Measurements from ENCODE around the gene FMN1.

FMN1 gene

DNA sequence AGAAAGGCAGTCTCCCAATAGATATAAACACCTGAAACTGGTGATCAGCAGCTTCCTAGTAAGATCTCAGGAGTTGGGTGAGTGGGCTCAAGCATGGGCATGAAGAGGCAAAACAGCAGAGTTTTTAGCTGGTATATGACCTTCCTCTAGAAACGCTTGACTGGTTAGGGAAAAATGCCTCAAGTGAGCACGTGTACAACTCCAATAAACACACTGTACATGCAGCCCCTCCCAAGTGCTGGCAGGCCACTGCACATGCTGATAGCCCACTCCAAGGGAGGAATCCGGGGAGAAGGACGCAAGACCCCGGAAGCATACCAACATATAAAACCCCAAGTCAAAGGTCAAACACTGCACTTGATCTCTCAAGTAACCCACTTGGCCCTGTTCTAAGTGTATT lies 143.0 kb downstream of the FMN1 start:
- TF ChIP-seq, protein P1, sequence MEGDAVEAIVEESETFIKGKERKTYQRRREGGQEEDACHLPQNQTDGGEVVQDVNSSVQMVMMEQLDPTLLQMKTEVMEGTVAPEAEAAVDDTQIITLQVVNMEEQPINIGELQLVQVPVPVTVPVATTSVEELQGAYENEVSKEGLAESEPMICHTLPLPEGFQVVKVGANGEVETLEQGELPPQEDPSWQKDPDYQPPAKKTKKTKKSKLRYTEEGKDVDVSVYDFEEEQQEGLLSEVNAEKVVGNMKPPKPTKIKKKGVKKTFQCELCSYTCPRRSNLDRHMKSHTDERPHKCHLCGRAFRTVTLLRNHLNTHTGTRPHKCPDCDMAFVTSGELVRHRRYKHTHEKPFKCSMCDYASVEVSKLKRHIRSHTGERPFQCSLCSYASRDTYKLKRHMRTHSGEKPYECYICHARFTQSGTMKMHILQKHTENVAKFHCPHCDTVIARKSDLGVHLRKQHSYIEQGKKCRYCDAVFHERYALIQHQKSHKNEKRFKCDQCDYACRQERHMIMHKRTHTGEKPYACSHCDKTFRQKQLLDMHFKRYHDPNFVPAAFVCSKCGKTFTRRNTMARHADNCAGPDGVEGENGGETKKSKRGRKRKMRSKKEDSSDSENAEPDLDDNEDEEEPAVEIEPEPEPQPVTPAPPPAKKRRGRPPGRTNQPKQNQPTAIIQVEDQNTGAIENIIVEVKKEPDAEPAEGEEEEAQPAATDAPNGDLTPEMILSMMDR (IDR thresholded peaks at IDR 0.05) = no peak

DNA sequence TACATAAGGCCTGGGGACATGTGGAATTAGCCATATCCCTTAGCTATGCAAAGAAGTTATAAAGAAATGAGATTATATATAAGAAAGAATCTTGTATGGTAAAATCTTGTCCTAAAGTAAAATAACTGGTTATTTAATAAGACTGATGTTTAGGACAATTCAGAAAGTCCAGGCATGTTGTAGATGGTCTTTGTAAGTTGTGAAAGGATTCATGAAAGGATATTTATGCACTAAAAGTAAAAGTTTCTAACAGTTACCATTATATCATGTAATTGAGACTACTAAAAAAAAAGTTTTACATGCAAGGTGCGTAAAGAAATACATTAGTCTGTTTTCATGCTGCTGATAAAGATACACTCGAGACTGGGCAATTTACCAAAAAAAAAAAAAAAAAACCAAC lies 146.3 kb downstream of the FMN1 start:
- TF ChIP-seq, protein P1 (IDR thresholded peaks at IDR 0.05) = no peak

DNA sequence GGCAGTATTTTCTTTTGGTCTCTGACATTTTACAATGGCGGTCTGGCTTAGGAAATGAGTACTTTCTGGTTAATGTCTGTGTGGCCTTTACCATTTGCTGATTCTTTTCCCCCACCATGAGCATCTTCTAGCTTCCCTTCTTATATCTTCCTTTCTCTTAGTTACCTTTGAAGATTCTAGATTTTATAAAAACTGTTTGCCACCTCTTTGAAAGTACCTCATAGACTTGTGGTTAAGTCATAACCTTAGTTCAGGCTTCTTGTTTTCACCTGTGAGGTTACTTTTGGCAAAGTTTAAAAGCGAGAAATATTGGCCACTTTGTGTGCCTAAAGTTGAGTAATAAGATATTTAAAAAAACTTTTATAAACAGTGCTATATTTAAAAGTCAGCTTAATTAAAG lies 147.4 kb downstream of the FMN1 start:
- TF ChIP-seq, protein P1 (IDR thresholded peaks at IDR 0.05) = no peak

DNA sequence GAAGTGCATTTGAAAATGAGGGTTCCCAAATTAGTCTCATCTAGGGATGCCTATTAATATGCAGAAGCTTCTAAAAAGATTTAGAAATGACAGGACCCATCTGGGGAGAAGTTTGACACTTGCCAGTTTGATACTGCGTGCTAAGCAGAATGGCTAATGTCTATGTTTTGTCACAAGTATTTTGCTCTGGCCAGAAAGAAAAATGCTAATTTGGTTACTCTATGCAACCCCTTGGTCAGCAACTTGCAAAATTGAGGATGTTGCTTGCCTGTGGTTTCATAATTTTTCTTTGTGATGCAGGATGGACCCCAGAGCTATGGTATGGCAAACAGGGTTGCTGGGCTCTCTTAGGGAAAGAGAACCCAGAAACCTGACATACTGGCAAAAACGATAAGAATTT lies 148.2 kb downstream of the FMN1 start:
- TF ChIP-seq, protein P1 (IDR thresholded peaks at IDR 0.05) = no peak

DNA sequence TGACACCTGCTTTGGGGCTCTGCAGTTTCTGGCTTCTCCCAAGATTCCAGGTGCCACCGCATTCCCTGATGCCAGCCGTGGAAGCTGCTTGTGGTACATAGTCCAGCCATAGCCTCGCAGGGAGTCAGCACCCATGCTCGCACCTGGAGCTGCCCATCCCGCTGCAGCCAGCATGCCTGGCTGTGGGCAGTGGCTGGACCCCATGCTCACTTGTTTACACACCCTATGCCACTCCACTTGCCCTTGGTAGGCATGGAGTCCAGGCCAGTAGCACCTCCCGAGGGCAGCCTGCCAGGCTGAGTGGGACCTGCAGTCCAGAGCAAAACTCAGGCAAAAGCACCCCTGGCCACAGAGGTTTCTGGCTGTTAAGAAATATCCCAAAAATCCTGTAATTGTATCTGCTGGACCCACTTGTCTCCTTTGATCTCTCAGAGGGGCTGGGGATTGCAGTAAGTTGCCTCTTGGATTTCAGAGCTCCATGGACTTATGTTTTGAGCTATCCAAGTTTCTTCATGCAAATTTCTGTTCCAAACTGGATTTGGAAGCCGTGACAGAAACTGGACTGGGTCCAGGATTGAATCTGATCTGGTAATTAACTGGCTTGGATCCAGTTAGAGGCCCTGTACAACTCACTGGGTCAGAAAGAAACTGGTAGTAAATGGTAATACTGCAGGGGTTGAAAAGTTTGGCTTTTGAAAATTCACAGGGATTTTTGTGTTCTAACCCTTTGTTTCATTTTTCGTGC lies 149.3 kb downstream of the FMN1 start:
- TF ChIP-seq, protein P1 (IDR thresholded peaks at IDR 0.05) = no peak

DNA sequence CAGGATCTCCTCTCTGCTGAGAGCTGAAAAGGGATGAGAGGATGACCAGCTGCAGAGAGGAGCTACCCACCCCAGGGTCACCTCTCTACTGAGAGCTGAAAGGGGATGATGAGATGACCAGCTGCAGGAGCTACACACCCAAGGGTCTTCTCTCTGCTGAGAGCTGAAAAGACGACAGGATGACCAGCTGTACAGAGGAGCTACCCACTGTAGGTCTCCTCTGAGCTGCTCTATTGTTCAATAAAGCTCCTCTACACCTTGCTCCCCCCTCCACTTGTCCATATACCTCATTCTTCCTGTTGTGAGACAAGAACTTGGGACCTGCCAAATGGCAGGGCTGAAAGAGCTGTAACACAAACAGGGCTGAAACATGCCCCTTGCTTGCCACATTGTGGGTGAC lies 149.9 kb downstream of the FMN1 start:
- TF ChIP-seq, protein P1 (IDR thresholded peaks at IDR 0.05) = no peak

DNA sequence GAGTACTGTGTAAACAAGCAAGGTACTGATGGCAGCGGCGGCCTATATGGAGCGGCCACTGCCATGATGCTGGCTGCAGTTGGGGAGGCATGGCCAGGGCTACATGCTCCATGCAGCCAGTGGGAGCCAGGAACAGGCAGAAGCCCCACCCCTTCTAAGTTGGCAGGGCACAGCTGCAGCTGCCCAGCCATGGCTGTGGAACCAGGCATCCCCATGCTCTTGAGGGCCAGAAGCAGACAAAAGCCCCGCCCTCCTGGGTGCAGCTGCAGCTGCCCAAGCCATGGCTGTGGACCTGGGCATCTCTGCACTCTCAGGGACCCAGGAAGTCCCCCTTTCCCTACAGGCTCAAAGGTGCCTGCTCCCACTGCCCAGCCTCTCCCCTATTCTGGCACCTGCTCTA lies 150.9 kb downstream of the FMN1 start:
- TF ChIP-seq, protein P1 (IDR thresholded peaks at IDR 0.05) = no peak

DNA sequence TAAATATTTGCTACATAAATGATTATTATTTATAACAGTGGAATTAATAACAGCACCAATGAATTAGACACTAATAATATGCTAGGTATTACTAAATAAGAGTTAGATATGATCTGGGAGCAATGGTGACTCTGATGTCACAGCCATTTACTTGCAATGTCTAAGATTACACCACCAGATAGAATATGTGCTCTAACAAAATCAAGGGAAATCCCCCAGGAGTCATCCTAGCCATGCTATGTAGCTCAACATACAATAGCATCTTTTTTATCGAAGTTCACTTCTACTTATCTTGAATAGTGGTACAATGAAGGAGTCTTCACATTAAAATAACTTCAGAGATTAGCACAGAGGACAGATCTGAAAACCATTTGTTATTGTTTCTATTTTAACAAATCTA lies 154.0 kb downstream of the FMN1 start:
- TF ChIP-seq, protein P1 (IDR thresholded peaks at IDR 0.05) = no peak
